Measurements from ENCODE around the gene SOBP.
A peak's percentile ranks its signal among the peaks of the same experiment; 100 is the strongest.
"Not testable (repeated sequence)": the region's sequence is repeated elsewhere in the genome, so short reads cannot be mapped to it uniquely, and the experiment has no call there.

The SOBP gene

GRCh38 chr6:107489636-107490565, at the start of gene SOBP:
TSS of gene SOBP (plus strand) at chr6:107490117. CDS start at chr6:107490617, 500 bp downstream.
- H3K27ac ChIP-seq, result peak within 1 kb of the TSS in 18 of 21 experiments; percentile 17 to 76 (median 51)
- H3K4me3 ChIP-seq, result peak within 1 kb of the TSS; percentile 42 to 69 (median 55)

- Histone ChIP-seq H3K4me3 (no peak overlapping the region), H3K27ac (no peak overlapping the region)
Observed at GRCh38 chr6:107440936-107441335, 49.0 kb upstream of the SOBP start.

- no peak overlapping the region for H3K27ac ChIP-seq
- no peak overlapping the region for H3K4me3 ChIP-seq
Observed at GRCh38 chr6:107441682-107442081, 48.2 kb upstream of the SOBP start.

- Histone ChIP-seq H3K27ac (no peak overlapping the region), H3K4me3 (no peak overlapping the region)
Observed at GRCh38 chr6:107442938-107443607, 46.8 kb upstream of the SOBP start.

GRCh38 chr6:107443608-107444267, 46.2 kb upstream of the SOBP start:
- Histone ChIP-seq H3K4me3 (no peak overlapping the region), H3K27ac (no peak overlapping the region)

GRCh38 chr6:107444277-107444676, 45.6 kb upstream of the SOBP start:
- no peak overlapping the region for H3K27ac ChIP-seq
- H3K4me3 ChIP-seq, result no peak overlapping the region

GRCh38 chr6:107447663-107448216, 42.2 kb upstream of the SOBP start:
- Histone ChIP-seq H3K27ac (no peak overlapping the region), H3K4me3 (no peak overlapping the region)

- no peak overlapping the region for H3K27ac ChIP-seq
- H3K4me3 ChIP-seq, result no peak overlapping the region
Observed at GRCh38 chr6:107448776-107449175, 41.1 kb upstream of the SOBP start.

- Histone ChIP-seq H3K4me3 (peak overlapping the region; percentile 77 to 96 (median 88)), H3K27ac (peak overlapping the region; percentile 8 to 95 (median 90))
Observed at GRCh38 chr6:107458672-107459282, 31.1 kb upstream of the SOBP start.

GRCh38 chr6:107459283-107460082, 30.4 kb upstream of the SOBP start, which contains the start of gene PDSS2:
TSS of gene PDSS2 (minus strand) at chr6:107459564. CDS start at chr6:107459285, 279 bp downstream.
- H3K27ac ChIP-seq, result peak within 1 kb of the TSS; percentile 50 to 95 (median 90)

GRCh38 chr6:107460083-107460631, 29.8 kb upstream of the SOBP start:
- peak overlapping the region; percentile 77 to 96 (median 88) for H3K4me3 ChIP-seq
- peak overlapping the region; percentile 50 to 95 (median 90) for H3K27ac ChIP-seq

More at GRCh38 chr6:107459283-107460082, 30.4 kb upstream of the SOBP start, which contains the start of gene PDSS2:
- peak within 1 kb of the TSS; percentile 77 to 96 (median 88) for H3K4me3 ChIP-seq

GRCh38 chr6:107466062-107466461, 23.9 kb upstream of the SOBP start:
- Histone ChIP-seq H3K4me3 (no peak overlapping the region), H3K27ac (no peak overlapping the region)

GRCh38 chr6:107470364-107470763, 19.6 kb upstream of the SOBP start:
- Histone ChIP-seq H3K27ac (no peak overlapping the region), H3K4me3 (no peak overlapping the region)

- no peak overlapping the region for H3K27ac ChIP-seq
- H3K4me3 ChIP-seq, result no peak overlapping the region
Observed at GRCh38 chr6:107473660-107474059, 16.3 kb upstream of the SOBP start.

GRCh38 chr6:107475360-107475759, 14.6 kb upstream of the SOBP start:
- not testable (repeated sequence) for H3K27ac ChIP-seq, H3K4me3 ChIP-seq

- not testable (repeated sequence) for H3K4me3 ChIP-seq
- H3K27ac ChIP-seq, result peak overlapping the region in 1 of 21 experiments; percentile 46
Observed at GRCh38 chr6:107475826-107476225, 14.1 kb upstream of the SOBP start.

GRCh38 chr6:107479089-107479690, 10.7 kb upstream of the SOBP start:
- no peak overlapping the region for H3K4me3 ChIP-seq
- H3K27ac ChIP-seq, result no peak overlapping the region

GRCh38 chr6:107485157-107485556, 4.8 kb upstream of the SOBP start:
- Histone ChIP-seq H3K4me3 (no peak overlapping the region), H3K27ac (no peak overlapping the region)
